ENCODE measurements around the gene C9orf85.
"Not testable (repeated sequence)": the region's sequence is repeated elsewhere in the genome, so short reads cannot be mapped to it uniquely, and the experiment has no call there.

DNA sequence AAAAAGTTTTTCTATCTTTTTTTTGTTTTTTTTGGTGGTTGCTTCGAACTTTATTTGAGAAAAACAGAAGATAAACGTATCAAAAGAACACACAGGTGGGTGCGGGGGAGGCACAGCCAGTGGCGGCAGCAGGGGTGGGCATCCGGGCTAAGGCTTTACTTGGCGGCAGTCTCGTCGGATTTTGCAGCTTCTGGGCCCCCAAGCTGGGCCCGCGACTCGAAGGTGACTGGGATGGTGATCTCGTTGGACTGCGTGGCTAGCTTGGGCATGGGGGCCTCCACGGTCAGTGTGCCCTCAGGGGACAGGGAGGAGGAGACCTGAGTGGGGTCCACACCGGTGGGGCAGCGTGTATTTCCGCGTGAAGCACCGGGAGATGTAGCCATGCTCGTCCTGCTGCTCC lies 96.3 kb downstream of the C9orf85 start:
- TF ChIP-seq ZNF274 (IDR thresholded peaks at IDR 0.05; ENCODE audit: low read depth, low read length); YY1 (IDR thresholded peaks at IDR 0.05; ENCODE audit: insufficient read depth, insufficient read length): not testable (repeated sequence)
